Raji (cell line): Measurements from ENCODE around the gene MAN1B1.

ENCODE experiments used
- POLR2A ChIP-seq: IDR thresholded peaks from 2 replicates; pipeline ENCODE4 v1.6.1; 2011; ENCODE audit warnings: low read depth, low read length, control low read depth; ENCODE audit not compliant: insufficient read depth

The MAN1B1 gene

GRCh38 chr9:137109250-137110146 is 22.7 kb downstream of the MAN1B1 start:
- TF ChIP-seq POLR2A, result no peak

- no peak for TF ChIP-seq POLR2A
Measured at GRCh38 chr9:137110147-137110910, 23.5 kb downstream of the MAN1B1 start.

GRCh38 chr9:137110911-137111787 is 24.4 kb downstream of the MAN1B1 start:
- TF ChIP-seq POLR2A, result no peak

GRCh38 chr9:137111788-137112563 is 25.2 kb downstream of the MAN1B1 start:
- no peak for TF ChIP-seq POLR2A

- no peak for TF ChIP-seq POLR2A
Measured at GRCh38 chr9:137112564-137113384, 26.0 kb downstream of the MAN1B1 start.

GRCh38 chr9:137113385-137114159 is 26.8 kb downstream of the MAN1B1 start:
- TF ChIP-seq POLR2A, result no peak

GRCh38 chr9:137114220-137114612 is 27.4 kb downstream of the MAN1B1 start:
- no peak for TF ChIP-seq POLR2A

GRCh38 chr9:137114613-137115393 is 28.0 kb downstream of the MAN1B1 start, which contains the start of gene DPP7:
TSS of gene DPP7 (minus strand) at chr9:137114733. CDS start at chr9:137114713, 20 bp downstream.
- TF ChIP-seq POLR2A, result peak; percentile 71

GRCh38 chr9:137115394-137116026 is 28.7 kb downstream of the MAN1B1 start:
- TF ChIP-seq POLR2A, result no peak; the same call in 1 of the 2 replicates

GRCh38 chr9:137116027-137116507 is 29.3 kb downstream of the MAN1B1 start:
- TF ChIP-seq POLR2A, result no peak; the same call in 1 of the 2 replicates

GRCh38 chr9:137116728-137117127 is 29.9 kb downstream of the MAN1B1 start:
- no peak for TF ChIP-seq POLR2A
